ENCODE data around the gene NNAT. TPM values are rescaled to one million over a fixed set of nuclear protein-coding genes. Genes with fewer than 3 reads are reported as not detected.
A peak's percentile ranks its signal among the peaks of the same experiment; 100 is the strongest.

NNAT gene
- total and polyA plus RNA-seq, 2 donors (not counting 3 experiments of a cell fraction or from before 2014, with no cell fraction given): 2.3 to 32.9 TPM

GRCh38 chr20:37541326-37541725 is 20.3 kb downstream of the NNAT start:
- Histone ChIP-seq H3K9ac (replicated peaks; ENCODE audit: extremely low read depth, insufficient read depth, low read length) (no peak overlapping the region), H3K4me1 (ENCODE audit: control insufficient read depth, extremely low read depth, insufficient read depth, low read length) (peaks cover 11% of the 10 kb centered on the region), H3K9me3 (replicated peaks; ENCODE audit: control insufficient read depth, insufficient read depth, low read length) (no peaks in the 10 kb centered on the region), H3K4me3 (replicated peaks in 1 of 3; ENCODE audit: insufficient read depth in 1 of 3, low read depth in 1 of 3, low read length in 3 of 3) (no peak overlapping the region), H3K36me3 (ENCODE audit: control insufficient read depth in 2 of 2, extremely low read depth in 1 of 2, insufficient read depth in 2 of 2, low read length in 2 of 2) (no peaks in the 10 kb centered on the region), H3K79me2 (ENCODE audit: control insufficient read depth, insufficient read depth, low read length) (no peaks in the 10 kb centered on the region), H2AFZ (ENCODE audit: low read depth, low read length) (no peak overlapping the region), H3K4me2 (ENCODE audit: insufficient read depth, low read length) (no peak overlapping the region), H3K27ac (ENCODE audit: insufficient read depth, low read depth, low read length) (no peak overlapping the region), H4K20me1 (replicated peaks; ENCODE audit: control insufficient read depth, extremely low read depth, insufficient read depth, low read length) (no peaks in the 10 kb centered on the region), H3K9me1 (replicated peaks; ENCODE audit: control insufficient read depth, extremely low read depth, insufficient read depth, low read length) (no peaks in the 10 kb centered on the region), H3K27me3 (ENCODE audit: control insufficient read depth in 2 of 2, insufficient read depth in 2 of 2, low read length in 2 of 2) (peaks cover 3 to 7% of the 10 kb centered on the region in 2 experiments)
- POLR2A ChIA-PET: no interaction called here
- DNase-seq (ENCODE audit: low read depth, low spot score) (no peak), FAIRE-seq (no peak)
- CTCF ChIA-PET: no interaction called here
- no TSS peak for BruUV-seq (replicated peaks)
- intact Hi-C loops (cut with micrococcal nuclease): no loop called here
- TF ChIP-seq POLR2A (IDR thresholded peaks at IDR 0.05; ENCODE audit: low read depth, low read length) (no peak), CTCF (IDR thresholded peaks at IDR 0.05; ENCODE audit: extremely low read depth in 1 of 2, insufficient read depth in 1 of 2, low read depth in 1 of 2, low read length in 2 of 2) (no peak), JUN (IDR thresholded peaks at IDR 0.05; ENCODE audit: borderline replicate concordance, insufficient read depth, insufficient read length, low read depth) (no peak), MAX (IDR thresholded peaks at IDR 0.05; ENCODE audit: insufficient read depth, insufficient read length) (no peak)
- dilution Hi-C loops (cut with MboI; ENCODE audit: extremely low pct_ligation_motif_present, low sequenced_read_pairs): no loop called here

- Histone ChIP-seq H3K27ac (ENCODE audit: insufficient read depth, low read depth, low read length) (no peak overlapping the region), H3K9me3 (replicated peaks; ENCODE audit: control insufficient read depth, insufficient read depth, low read length) (no peaks in the 10 kb centered on the region), H3K36me3 (ENCODE audit: control insufficient read depth in 2 of 2, extremely low read depth in 1 of 2, insufficient read depth in 2 of 2, low read length in 2 of 2) (no peaks in the 10 kb centered on the region), H3K27me3 (ENCODE audit: control insufficient read depth in 2 of 2, insufficient read depth in 2 of 2, low read length in 2 of 2) (peaks cover 3 to 7% of the 10 kb centered on the region in 2 experiments), H3K4me2 (ENCODE audit: insufficient read depth, low read length) (peak overlapping the region; percentile 12), H3K79me2 (ENCODE audit: control insufficient read depth, insufficient read depth, low read length) (no peaks in the 10 kb centered on the region), H3K9me1 (replicated peaks; ENCODE audit: control insufficient read depth, extremely low read depth, insufficient read depth, low read length) (no peaks in the 10 kb centered on the region), H4K20me1 (replicated peaks; ENCODE audit: control insufficient read depth, extremely low read depth, insufficient read depth, low read length) (no peaks in the 10 kb centered on the region), H3K4me3 (replicated peaks in 1 of 3; ENCODE audit: insufficient read depth in 1 of 3, low read depth in 1 of 3, low read length in 3 of 3) (no peak overlapping the region), H3K9ac (replicated peaks; ENCODE audit: extremely low read depth, insufficient read depth, low read length) (no peak overlapping the region), H3K4me1 (ENCODE audit: control insufficient read depth, extremely low read depth, insufficient read depth, low read length) (peaks cover 11% of the 10 kb centered on the region), H2AFZ (ENCODE audit: low read depth, low read length) (peak overlapping the region; percentile 39)
- no TSS peak for BruUV-seq (replicated peaks)
- TF ChIP-seq CTCF (IDR thresholded peaks at IDR 0.05; ENCODE audit: extremely low read depth in 1 of 2, insufficient read depth in 1 of 2, low read depth in 1 of 2, low read length in 2 of 2) (no peak), MYC (IDR thresholded peaks at IDR 0.05; ENCODE audit: low read depth, low read length) (no peak), GATA2 (IDR thresholded peaks at IDR 0.05; ENCODE audit: insufficient read depth, insufficient read length, low read depth, low read length) (peak; percentile 86), MAX (IDR thresholded peaks at IDR 0.05; ENCODE audit: insufficient read depth, insufficient read length) (peak; percentile 32), POLR2AphosphoS5 (IDR thresholded peaks at IDR 0.05; ENCODE audit: insufficient read depth, low read depth, low read length) (peak; percentile 38), EZH2 (IDR thresholded peaks at IDR 0.05; ENCODE audit: borderline replicate concordance, low read depth, low read length, severe bottlenecking) (no peak), POLR2A (IDR thresholded peaks at IDR 0.05; ENCODE audit: low read depth, low read length) (no peak), JUN (IDR thresholded peaks at IDR 0.05; ENCODE audit: borderline replicate concordance, insufficient read depth, insufficient read length, low read depth) (peak; percentile 54), FOS (IDR thresholded peaks at IDR 0.05; ENCODE audit: borderline replicate concordance, insufficient read depth, low read length) (peak; percentile 25)
- ChIA-PET CTCF (interaction anchor here (0.7 to 1.0 kb wide), 3 partner anchors 22 to 341 kb away, joined by 3 to 5 read pairs (median 3); no protein-coding TSS in a partner anchor), POLR2A (no interaction called here)
- intact Hi-C loops (cut with micrococcal nuclease) (no loop called here), dilution Hi-C loops (cut with MboI; ENCODE audit: extremely low pct_ligation_motif_present, low sequenced_read_pairs) (no loop called here)
- peak; percentile 87 for DNase-seq (ENCODE audit: low read depth, low spot score)
- FAIRE-seq: no peak
These were observed 21.2 kb downstream of the NNAT start for GRCh38 chr20:37542281-37542680.

Measured in endothelial cell of umbilical vein (primary cell).